Panc1 (cell line): ENCODE measurements around the gene DHRS12.

ENCODE experiments used
- CTCF ChIP-seq: fragments of 450-650 bp; IDR thresholded peaks from 2 replicates; pipeline ENCODE4 v1.5.1; 2017; ENCODE audit warnings: mild to moderate bottlenecking
- POLR2AphosphoS5 ChIP-seq: IDR thresholded peaks from 2 replicates; pipeline ENCODE4 v1.6.1; 2012; ENCODE audit warnings: mild to moderate bottlenecking, low read depth, low read length, moderate library complexity
- REST ChIP-seq, 2 experiments: IDR thresholded peaks; 2 replicates each; pipeline ENCODE4 v1.6.1; 2011 to 2012; ENCODE audit warnings: low read depth in 2 of 2, control low read depth in 1 of 2, low read length in 1 of 2, mild to moderate bottlenecking in 1 of 2, moderate library complexity in 1 of 2; ENCODE audit not compliant: insufficient read depth in 1 of 2
- TCF7L2 ChIP-seq: IDR thresholded peaks from 2 replicates; pipeline ENCODE4 v1.6.1; 2011; ENCODE audit warnings: mild to moderate bottlenecking, low read depth, low read length, inconsistent platforms

GRCh38 chr13:51828730-51829567 is 25.0 kb upstream of the DHRS12 start:
- TF ChIP-seq POLR2AphosphoS5 (no peak), CTCF (no peak), REST (IDR thresholded peaks at IDR 0.05; ENCODE audit: insufficient read depth in 1 of 2, low read depth in 2 of 2, low read length in 1 of 2) (no peak), TCF7L2 (no peak)
